Lung (tissue), 12 donors: ENCODE results near the gene NSMCE4A. TPM values are rescaled to one million over a fixed set of nuclear protein-coding genes. Genes with fewer than 3 reads are reported as not detected.
"Not testable (repeated sequence)": the region's sequence is repeated elsewhere in the genome, so short reads cannot be mapped to it uniquely, and the experiment has no call there.

Experiments used
- ATAC-seq: fragments of 200-7000 bp; cut with Tn5 transposase; one replicate; pipeline ENCODE4 v1.9.1; 2020; ENCODE audit warnings: moderate number of reproducible peaks; ENCODE audit not compliant: insufficient read depth, low FRiP score
- DNase-seq, 3 donors: peaks; one replicate each; pipeline ENCODE4 v3.0.0-alpha.2; 2013 to 2017
- H3K27ac ChIP-seq, 2 donors: one replicate each; pipeline ENCODE4 v1.5.1; 2013; ENCODE audit warnings: mild to moderate bottlenecking in 2 of 2, moderate library complexity in 2 of 2, control low read depth in 1 of 2, inconsistent platforms in 1 of 2, low read depth in 1 of 2, low read length in 1 of 2
- H3K27me3 ChIP-seq, 3 donors: one replicate each; pipeline ENCODE4 v1.5.1; 2013; ENCODE audit warnings: low read length in 2 of 3; ENCODE audit not compliant: control insufficient read depth in 3 of 3, insufficient read depth in 3 of 3
- H3K36me3 ChIP-seq, 4 donors: one replicate each; pipeline ENCODE4 v1.5.1; 2013; ENCODE audit warnings: low read length in 4 of 4, mild to moderate bottlenecking in 1 of 4, moderate library complexity in 1 of 4; ENCODE audit not compliant: control insufficient read depth in 4 of 4, insufficient read depth in 4 of 4
- H3K4me1 ChIP-seq, 5 donors: one replicate each; pipeline ENCODE4 v1.5.1; 2013; ENCODE audit warnings: low read length in 5 of 5, mild to moderate bottlenecking in 2 of 5, moderate library complexity in 1 of 5; ENCODE audit not compliant: control insufficient read depth in 5 of 5, insufficient read depth in 5 of 5
- H3K4me3 ChIP-seq: one replicate; pipeline ENCODE4 v1.5.1; 2013; ENCODE audit warnings: mild to moderate bottlenecking, control low read depth, moderate library complexity
- H3K9ac ChIP-seq, 2 donors: one replicate each; pipeline ENCODE4 v1.5.1; 2013; ENCODE audit warnings: low read length in 2 of 2, control low read depth in 1 of 2; ENCODE audit not compliant: insufficient read depth in 1 of 2
- H3K9me3 ChIP-seq, 4 donors: one replicate each; pipeline ENCODE4 v1.5.1; 2013; ENCODE audit warnings: low read length in 3 of 4, mild to moderate bottlenecking in 1 of 4, moderate library complexity in 1 of 4; ENCODE audit not compliant: control insufficient read depth in 4 of 4, insufficient read depth in 3 of 4
- WGBS, 2 donors: extraction: QIAGEN DNeasy Blood & Tissue Kit; methylation state at CpG; one replicate each; pipeline ENCODE4 v1.1.7; 2013; 5-methylcytosine and 5-hydroxymethylcytosine counted together
- polyA plus RNA-seq, 2 donors: library from polyadenylated mRNA; stranded (reverse); fragments of 200-250 nt; gene quantifications; one replicate each; pipeline ENCODE4 v1.2.1, GENCODE V29; 2013
- total RNA-seq, 2 donors: library from RNA; depleted of rRNA in 1 of 2; stranded (reverse); fragments of >200 nt in 1 of 2; gene quantifications; one replicate each; pipeline ENCODE4 v1.2.1, GENCODE V29; 2014 to 2021
- TF ChIP-seq, protein P1 (sequence below): IDR thresholded peaks from 2 replicates; pipeline ENCODE4 v1.5.1; 2012; ENCODE audit warnings: mild to moderate bottlenecking; ENCODE audit errors: control extremely low read depth, extremely low read depth
- donor health status: control.
- donor health status: control.
- donor health status: Bipolar disorder and iron deficiency.
- donor health status: healthy.
- donor health status: DM: yes; HTN: yes; CAD: no.

Gene NSMCE4A
- total and polyA plus RNA-seq, 4 donors = 28.4 to 88.7 (median 65.5) TPM

- no peak for DNase-seq
- TF ChIP-seq, protein P1, sequence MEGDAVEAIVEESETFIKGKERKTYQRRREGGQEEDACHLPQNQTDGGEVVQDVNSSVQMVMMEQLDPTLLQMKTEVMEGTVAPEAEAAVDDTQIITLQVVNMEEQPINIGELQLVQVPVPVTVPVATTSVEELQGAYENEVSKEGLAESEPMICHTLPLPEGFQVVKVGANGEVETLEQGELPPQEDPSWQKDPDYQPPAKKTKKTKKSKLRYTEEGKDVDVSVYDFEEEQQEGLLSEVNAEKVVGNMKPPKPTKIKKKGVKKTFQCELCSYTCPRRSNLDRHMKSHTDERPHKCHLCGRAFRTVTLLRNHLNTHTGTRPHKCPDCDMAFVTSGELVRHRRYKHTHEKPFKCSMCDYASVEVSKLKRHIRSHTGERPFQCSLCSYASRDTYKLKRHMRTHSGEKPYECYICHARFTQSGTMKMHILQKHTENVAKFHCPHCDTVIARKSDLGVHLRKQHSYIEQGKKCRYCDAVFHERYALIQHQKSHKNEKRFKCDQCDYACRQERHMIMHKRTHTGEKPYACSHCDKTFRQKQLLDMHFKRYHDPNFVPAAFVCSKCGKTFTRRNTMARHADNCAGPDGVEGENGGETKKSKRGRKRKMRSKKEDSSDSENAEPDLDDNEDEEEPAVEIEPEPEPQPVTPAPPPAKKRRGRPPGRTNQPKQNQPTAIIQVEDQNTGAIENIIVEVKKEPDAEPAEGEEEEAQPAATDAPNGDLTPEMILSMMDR = no peak
- WGBS, 2 donors = 83 to 89% methylated on average over 10 of the region's 10 CpGs
- no peak overlapping the region for H3K4me3 ChIP-seq
- no peak for ATAC-seq
- H3K27me3 ChIP-seq = no peaks in the 10 kb centered on the region
- no peak overlapping the region for H3K9ac ChIP-seq
- H3K27ac ChIP-seq = no peak overlapping the region
- H3K9me3 ChIP-seq = no peaks in the 10 kb centered on the region
- H3K36me3 ChIP-seq = peaks cover 6 to 16% (median 7%) of the 10 kb centered on the region in 4 donors
- peaks cover 0 to 6% (median 0%) of the 10 kb centered on the region in 5 donors for H3K4me1 ChIP-seq
These were observed 55.4 kb downstream of the NSMCE4A start for GRCh38 chr10:121919666-121920065.

DNA sequence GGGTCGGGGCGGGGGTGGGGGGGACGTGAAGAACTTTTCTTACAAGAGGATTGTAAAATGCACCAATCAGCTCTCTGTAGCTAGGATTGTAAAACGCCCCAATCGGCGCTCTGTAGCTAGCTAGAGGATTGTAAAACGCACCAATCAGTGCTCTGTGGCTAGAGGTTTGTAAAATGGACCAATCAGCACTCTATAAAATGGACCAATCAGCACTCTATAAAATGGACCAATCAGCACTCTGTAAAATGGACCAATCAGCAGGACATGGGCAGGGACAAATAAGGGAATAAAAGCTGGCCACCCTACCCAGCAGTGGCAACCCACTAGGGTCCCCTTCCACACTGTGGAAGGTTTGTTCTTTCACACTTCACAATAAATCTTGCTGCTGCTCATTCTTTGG, 56.2 kb downstream of the NSMCE4A start:
- peaks cover 6 to 18% (median 10%) of the 10 kb centered on the region in 4 donors for H3K36me3 ChIP-seq
- H3K27me3 ChIP-seq = not testable (repeated sequence)

DNA sequence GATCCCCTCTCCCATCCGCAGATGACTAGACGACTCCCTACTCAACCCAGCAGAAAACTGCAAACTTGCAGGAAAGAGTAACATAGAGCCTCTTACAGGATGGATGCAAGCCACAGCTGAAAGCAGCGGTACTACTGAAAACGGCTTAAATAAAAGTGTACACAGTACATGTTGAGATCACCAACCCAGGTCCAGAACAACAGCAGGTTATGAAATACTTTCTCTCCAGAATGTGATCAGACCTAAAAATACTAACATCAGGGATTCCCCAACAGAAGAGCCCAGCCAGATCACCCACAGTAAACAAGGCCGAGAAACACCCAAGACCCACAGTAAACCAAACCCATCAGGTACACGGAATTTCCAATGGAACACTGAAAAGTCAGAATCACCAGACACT, 60.4 kb downstream of the NSMCE4A start:
- peaks cover 0 to 6% (median 0%) of the 10 kb centered on the region in 5 donors for H3K4me1 ChIP-seq
- WGBS, 2 donors = 87 to 98% methylated on average over 6 of the region's 6 CpGs
- no peaks in the 10 kb centered on the region for H3K27me3 ChIP-seq
- H3K9me3 ChIP-seq = no peaks in the 10 kb centered on the region
- no peak overlapping the region for H3K9ac ChIP-seq
- no peak overlapping the region for H3K27ac ChIP-seq
- no peak for DNase-seq
- H3K36me3 ChIP-seq = peaks cover 9 to 14% (median 10%) of the 10 kb centered on the region in 4 donors
- no peak overlapping the region for H3K4me3 ChIP-seq
- no peak for ATAC-seq
- TF ChIP-seq, protein P1 = no peak

More for the DNA sequence above, 56.2 kb downstream of the NSMCE4A start:
- H3K27ac ChIP-seq, ATAC-seq, DNase-seq, H3K9ac ChIP-seq, H3K4me1 ChIP-seq, H3K9me3 ChIP-seq, H3K4me3 ChIP-seq: not testable (repeated sequence)
- WGBS, 2 donors = 98% methylated on average over 7 of the region's 7 CpGs

DNA sequence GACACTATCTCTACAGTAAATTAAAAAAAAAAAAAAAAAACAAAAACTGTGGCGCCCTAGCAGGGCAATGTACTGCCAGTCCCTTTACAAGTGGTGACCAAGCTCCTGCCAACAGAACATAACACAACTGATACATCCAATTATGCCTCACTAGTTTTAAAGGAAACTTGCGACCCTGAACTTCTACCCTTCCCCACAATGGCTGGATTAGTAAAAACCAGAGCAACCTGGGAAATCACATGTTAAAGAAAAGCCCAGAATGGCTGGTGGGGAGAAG, 63.7 kb downstream of the NSMCE4A start:
- no peaks in the 10 kb centered on the region for H3K27me3 ChIP-seq
- DNase-seq (no peak), ATAC-seq (no peak)
- H3K9me3 ChIP-seq = no peaks in the 10 kb centered on the region
- no peak overlapping the region for H3K27ac ChIP-seq
- no peak overlapping the region for H3K4me3 ChIP-seq
- H3K36me3 ChIP-seq = peaks cover 9 to 20% (median 14%) of the 10 kb centered on the region in 4 donors
- 95 to 97% methylated on average over 2 of the region's 2 CpGs for WGBS, 2 donors
- TF ChIP-seq, protein P1 = no peak
- H3K4me1 ChIP-seq = peaks cover 0 to 6% (median 0%) of the 10 kb centered on the region in 5 donors
- H3K9ac ChIP-seq = no peak overlapping the region
